NCI-H1436 treated with DMSO at 0.1 percent for 48 hours (cell line): ENCODE results near the gene NAT14.
"Not testable (repeated sequence)": the region's sequence is repeated elsewhere in the genome, so short reads cannot be mapped to it uniquely, and the experiment has no call there.

ENCODE experiments used
- DNase-seq: peaks from one replicate; lab custom pipeline; 2025; lab: John Stamatoyannopoulos, UW

Gene NAT14

GRCh38 chr19:55486971-55487923, 2.3 kb downstream of the NAT14 start:
- DNase-seq, result no peak

GRCh38 chr19:55487924-55488687, 3.1 kb downstream of the NAT14 start, which contains the start of gene SSC5D:
TSS of gene SSC5D (plus strand) at chr19:55488436. CDS start at chr19:55488590, 154 bp downstream.
- no peak for DNase-seq

GRCh38 chr19:55488986-55489710, 4.2 kb downstream of the NAT14 start:
- DNase-seq, result no peak

GRCh38 chr19:55489711-55490477, 4.9 kb downstream of the NAT14 start:
- no peak for DNase-seq

GRCh38 chr19:55490478-55491432, 5.8 kb downstream of the NAT14 start:
- DNase-seq, result no peak

- no peak for DNase-seq
Measured at GRCh38 chr19:55491546-55492360, 6.8 kb downstream of the NAT14 start.

GRCh38 chr19:55492362-55492944, 7.5 kb downstream of the NAT14 start:
- DNase-seq, result peak; percentile 22

- DNase-seq, result no peak
Measured at GRCh38 chr19:55493052-55493644, 8.2 kb downstream of the NAT14 start.

GRCh38 chr19:55493645-55494171, 8.7 kb downstream of the NAT14 start:
- DNase-seq, result no peak

GRCh38 chr19:55494172-55494761, 9.3 kb downstream of the NAT14 start:
- DNase-seq, result no peak

- no peak for DNase-seq
Measured at GRCh38 chr19:55495646-55496349, 10.8 kb downstream of the NAT14 start.

GRCh38 chr19:55496820-55497219, 11.8 kb downstream of the NAT14 start:
- DNase-seq, result not testable (repeated sequence)

- DNase-seq, result no peak
Measured at GRCh38 chr19:55497763-55498162, 12.8 kb downstream of the NAT14 start.

- no peak for DNase-seq
Measured at GRCh38 chr19:55498246-55498840, 13.4 kb downstream of the NAT14 start.

GRCh38 chr19:55500368-55500952, 15.5 kb downstream of the NAT14 start:
- no peak for DNase-seq

GRCh38 chr19:55502197-55502952, 17.4 kb downstream of the NAT14 start:
- DNase-seq, result no peak
